ENCODE data around the gene SCYGR7. TPM values are rescaled to one million over a fixed set of nuclear protein-coding genes. Genes with fewer than 3 reads are reported as not detected.

Gene SCYGR7
- total and polyA plus RNA-seq, 2 experiments from 2014 or later, result not detected

- no peaks in the 10 kb centered on the region for H3K36me3 ChIP-seq
- no peaks in the 10 kb centered on the region for H3K27me3 ChIP-seq
- no peak overlapping the region for H3K4me3 ChIP-seq
- no peaks in the 10 kb centered on the region for H3K4me1 ChIP-seq (ENCODE audit: low read depth)
- H3K9me3 ChIP-seq (ENCODE audit: low read depth), result no peaks in the 10 kb centered on the region
- no peak for DNase-seq (ENCODE audit: low read depth in 1 of 2, low spot score in 1 of 2)
- no peak overlapping the region for H3K27ac ChIP-seq
- TF ChIP-seq CTCF (IDR thresholded peaks at IDR 0.05; ENCODE audit: low read depth, low read length), result no peak
Measured at GRCh38 chr2:227772932-227773331, 44.8 kb downstream of the SCYGR7 start.

GRCh38 chr2:227774011-227774624 is 46.0 kb downstream of the SCYGR7 start:
- no peak for TF ChIP-seq CTCF (IDR thresholded peaks at IDR 0.05; ENCODE audit: low read depth, low read length)
- DNase-seq (ENCODE audit: low read depth in 1 of 2, low spot score in 1 of 2), result no peak

GRCh38 chr2:227774895-227775842 is 47.0 kb downstream of the SCYGR7 start:
- H3K36me3 ChIP-seq, result no peaks in the 10 kb centered on the region
- DNase-seq (ENCODE audit: low read depth in 1 of 2, low spot score in 1 of 2), result no peak
- H3K4me1 ChIP-seq (ENCODE audit: low read depth), result no peaks in the 10 kb centered on the region
- H3K9me3 ChIP-seq (ENCODE audit: low read depth), result no peaks in the 10 kb centered on the region
- H3K27me3 ChIP-seq, result no peaks in the 10 kb centered on the region
- no peak for TF ChIP-seq CTCF (IDR thresholded peaks at IDR 0.05; ENCODE audit: low read depth, low read length)
- H3K4me3 ChIP-seq, result no peak overlapping the region
- H3K27ac ChIP-seq, result no peak overlapping the region

More at GRCh38 chr2:227774011-227774624, 46.0 kb downstream of the SCYGR7 start:
- no peaks in the 10 kb centered on the region for H3K9me3 ChIP-seq (ENCODE audit: low read depth)
- H3K4me1 ChIP-seq (ENCODE audit: low read depth), result no peaks in the 10 kb centered on the region
- no peaks in the 10 kb centered on the region for H3K36me3 ChIP-seq
- H3K4me3 ChIP-seq, result no peak overlapping the region
- no peak overlapping the region for H3K27ac ChIP-seq
- H3K27me3 ChIP-seq, result no peaks in the 10 kb centered on the region

Other genes starting within 250 kb of the SCYGR7 start
- not detected in 2 replicates for gene SCYGR2, start 129.4 kb upstream of the SCYGR7 start, total RNA-seq
- gene SCYGR2, start 129.4 kb upstream of the SCYGR7 start, polyA plus RNA-seq, result not detected in 2 replicates
- gene SCYGR3, start 113.5 kb upstream of the SCYGR7 start, total RNA-seq, result not detected in 2 replicates
- gene SCYGR3, start 113.5 kb upstream of the SCYGR7 start, polyA plus RNA-seq, result not detected in 2 replicates
- not detected in 2 replicates for gene SCYGR4, start 110.8 kb upstream of the SCYGR7 start, total RNA-seq
- not detected in 2 replicates for gene SCYGR4, start 110.8 kb upstream of the SCYGR7 start, polyA plus RNA-seq
- not detected in 2 replicates for gene SCYGR5, start 61.5 kb upstream of the SCYGR7 start, total RNA-seq
- gene SCYGR5, start 61.5 kb upstream of the SCYGR7 start, polyA plus RNA-seq, result not detected in 2 replicates
- 0.04 and 0.12 TPM in 2 replicates for gene SLC19A3, start 10.3 kb upstream of the SCYGR7 start, total RNA-seq
- gene SLC19A3, start 10.3 kb upstream of the SCYGR7 start, polyA plus RNA-seq, result 0.35 TPM in 1 of 2 replicates, not detected in the other
- gene SCYGR6, start 3.6 kb upstream of the SCYGR7 start, total RNA-seq, result not detected in 2 replicates
- not detected in 2 replicates for gene SCYGR6, start 3.6 kb upstream of the SCYGR7 start, polyA plus RNA-seq
- gene SCYGR8, start 17.6 kb downstream of the SCYGR7 start, total RNA-seq, result not detected in 2 replicates
- not detected in 2 replicates for gene SCYGR8, start 17.6 kb downstream of the SCYGR7 start, polyA plus RNA-seq
- not detected in 2 replicates for gene CCL20, start 85.5 kb downstream of the SCYGR7 start, total RNA-seq
- gene CCL20, start 85.5 kb downstream of the SCYGR7 start, polyA plus RNA-seq, result 0.21 TPM in 1 of 2 replicates, not detected in the other
- 0.46 and 0.57 TPM in 2 replicates for gene DAW1, start 143.3 kb downstream of the SCYGR7 start, total RNA-seq
- gene DAW1, start 143.3 kb downstream of the SCYGR7 start, polyA plus RNA-seq, result 0.59 TPM in 1 of 2 replicates, not detected in the other